GM12891 (cell line): ENCODE measurements around the gene RNF13.

Source experiments
- DNase-seq: peaks from one replicate; pipeline ENCODE4 v3.0.0; 2011; ENCODE audit warnings: low spot score; ENCODE audit not compliant: insufficient read length
- FAIRE-seq: peaks from 2 replicates; lab custom pipeline; 2011; peaks lifted over from hg19 to GRCh38; lab: Jason Lieb, UNC
- PAX5 ChIP-seq: IDR thresholded peaks from 2 replicates; pipeline ENCODE4 v1.6.1; 2011; ENCODE audit warnings: low read length, moderate library complexity, mild to moderate bottlenecking; ENCODE audit not compliant: insufficient read depth, severe bottlenecking
- POLR2A ChIP-seq: IDR thresholded peaks from 2 replicates; pipeline ENCODE4 v1.6.1; 2011; ENCODE audit warnings: low read depth, low read length, control low read depth
- POLR2AphosphoS5 ChIP-seq: IDR thresholded peaks from 2 replicates; pipeline ENCODE4 v1.6.1; 2011; ENCODE audit warnings: low read depth, low read length, control low read depth
- POU2F2 ChIP-seq: IDR thresholded peaks from 2 replicates; pipeline ENCODE4 v1.6.1; 2011; ENCODE audit warnings: low read depth, mild to moderate bottlenecking, control low read depth, low read length, moderate library complexity
- SPI1 ChIP-seq: IDR thresholded peaks from 2 replicates; pipeline ENCODE4 v1.6.1; 2011; ENCODE audit warnings: low read depth, low read length, control low read depth
- TAF1 ChIP-seq: IDR thresholded peaks from 2 replicates; pipeline ENCODE4 v1.6.1; 2011; ENCODE audit warnings: low read depth, low read length, control low read depth

RNF13 gene

DNA sequence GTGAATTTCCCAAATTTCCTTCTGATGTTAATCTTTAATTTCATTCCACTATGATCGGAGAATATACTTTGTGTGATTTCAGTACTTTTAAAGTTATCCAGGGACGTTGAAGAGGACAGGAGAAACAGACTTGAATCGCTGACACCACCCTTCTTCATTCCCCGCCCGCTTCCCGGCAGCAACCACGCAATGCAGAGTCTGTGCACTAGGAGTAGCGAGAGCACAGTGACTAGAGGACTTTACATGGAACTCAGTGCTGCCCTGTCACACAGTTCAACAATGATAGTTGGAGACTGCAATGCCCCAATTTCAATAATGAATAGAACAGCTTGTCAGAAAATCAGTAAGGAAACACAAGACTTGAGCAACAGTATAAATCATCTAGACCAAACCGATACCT lies 73.9 kb downstream of the RNF13 start:
- DNase-seq, result no peak
- TF ChIP-seq POLR2A (no peak), POU2F2 (no peak), SPI1 (no peak), TAF1 (no peak), POLR2AphosphoS5 (no peak), PAX5 (no peak)
- FAIRE-seq, result no peak

GRCh38 chr3:149891621-149892020 lies 78.6 kb downstream of the RNF13 start:
- DNase-seq, result no peak
- FAIRE-seq, result no peak
- TF ChIP-seq SPI1 (no peak), POLR2A (no peak)

GRCh38 chr3:149892371-149892770 lies 79.4 kb downstream of the RNF13 start:
- no peak for DNase-seq
- FAIRE-seq, result no peak
- no peak for TF ChIP-seq SPI1
- TF ChIP-seq POLR2AphosphoS5, result no peak
- TF ChIP-seq POU2F2, result no peak
- TF ChIP-seq PAX5, result no peak
- TF ChIP-seq TAF1, result no peak

DNA sequence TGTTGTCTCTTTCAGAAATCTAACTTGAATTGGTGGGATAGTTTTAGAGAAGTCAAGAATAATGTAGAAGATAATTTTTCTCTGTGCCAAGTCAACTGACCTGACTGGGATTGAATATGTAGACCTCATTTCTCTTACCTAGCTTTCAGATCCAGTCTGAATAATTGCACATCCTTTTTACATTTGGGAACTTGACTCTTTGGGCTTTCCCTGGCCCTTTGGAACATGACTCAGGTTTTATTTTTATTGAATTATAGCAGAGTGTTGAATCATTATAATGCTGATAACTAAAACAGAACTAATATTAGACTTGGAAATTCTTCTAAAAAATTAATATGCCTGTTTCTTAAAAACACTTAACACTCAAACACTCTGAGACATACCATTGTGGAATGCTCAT lies 81.2 kb downstream of the RNF13 start:
- FAIRE-seq, result no peak
- no peak for TF ChIP-seq POLR2AphosphoS5
- TF ChIP-seq TAF1, result no peak
- no peak for TF ChIP-seq POLR2A
- no peak for TF ChIP-seq SPI1
- TF ChIP-seq POU2F2, result no peak
- no peak for TF ChIP-seq PAX5
- no peak for DNase-seq

DNA sequence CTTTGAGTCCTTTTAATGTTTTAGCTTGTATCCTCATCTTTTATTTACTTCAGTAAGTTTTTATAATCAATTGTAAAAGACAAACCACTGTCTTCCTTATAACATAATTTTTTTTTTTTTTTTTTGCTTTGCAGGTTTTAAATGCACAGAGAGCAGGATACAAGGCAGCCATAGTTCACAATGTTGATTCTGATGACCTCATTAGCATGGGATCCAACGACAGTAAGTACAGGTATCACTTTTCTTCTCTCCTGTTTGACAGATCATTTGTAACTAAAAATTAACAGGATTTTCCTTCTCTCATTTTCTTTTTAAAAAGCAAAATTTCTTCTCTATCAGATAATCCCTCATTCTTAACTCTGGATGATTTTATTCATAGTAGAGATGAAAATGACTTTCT lies 82.3 kb downstream of the RNF13 start:
- no peak for TF ChIP-seq POLR2A
- FAIRE-seq (no peak), DNase-seq (no peak)

GRCh38 chr3:149895769-149896168 lies 82.8 kb downstream of the RNF13 start:
- TF ChIP-seq POU2F2, result no peak
- no peak for TF ChIP-seq PAX5
- no peak for TF ChIP-seq POLR2AphosphoS5
- no peak for TF ChIP-seq TAF1
- TF ChIP-seq POLR2A, result no peak
- TF ChIP-seq SPI1, result no peak
- FAIRE-seq (no peak), DNase-seq (no peak)

GRCh38 chr3:149898771-149899170 lies 85.8 kb downstream of the RNF13 start:
- TF ChIP-seq TAF1 (no peak), POLR2AphosphoS5 (no peak), SPI1 (no peak), PAX5 (no peak), POLR2A (no peak), POU2F2 (no peak)
- FAIRE-seq (no peak), DNase-seq (no peak)

- FAIRE-seq (no peak), DNase-seq (no peak)
- no peak for TF ChIP-seq PAX5
- TF ChIP-seq POU2F2, result no peak
- no peak for TF ChIP-seq POLR2AphosphoS5
- no peak for TF ChIP-seq TAF1
- no peak for TF ChIP-seq SPI1
These were observed 87.3 kb downstream of the RNF13 start for GRCh38 chr3:149900322-149900721.

DNA sequence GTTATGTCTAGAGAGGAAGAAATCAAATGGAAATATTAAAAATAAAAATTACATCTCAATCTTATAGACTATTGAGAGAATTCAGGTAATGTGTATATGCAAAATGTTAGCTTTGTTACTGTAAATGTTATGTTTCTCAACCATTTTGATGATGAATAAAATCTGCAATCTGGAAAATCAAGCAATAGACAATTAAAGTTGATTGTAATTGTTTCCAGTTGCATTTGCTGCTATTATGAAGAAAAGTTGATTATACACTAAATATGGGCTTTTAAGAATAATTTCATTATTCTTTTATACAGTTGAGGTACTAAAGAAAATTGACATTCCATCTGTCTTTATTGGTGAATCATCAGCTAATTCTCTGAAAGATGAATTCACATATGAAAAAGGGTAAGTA lies 88.8 kb downstream of the RNF13 start:
- FAIRE-seq (no peak), DNase-seq (no peak)
- TF ChIP-seq PAX5 (no peak), POLR2A (no peak), POU2F2 (no peak), POLR2AphosphoS5 (no peak)

DNA sequence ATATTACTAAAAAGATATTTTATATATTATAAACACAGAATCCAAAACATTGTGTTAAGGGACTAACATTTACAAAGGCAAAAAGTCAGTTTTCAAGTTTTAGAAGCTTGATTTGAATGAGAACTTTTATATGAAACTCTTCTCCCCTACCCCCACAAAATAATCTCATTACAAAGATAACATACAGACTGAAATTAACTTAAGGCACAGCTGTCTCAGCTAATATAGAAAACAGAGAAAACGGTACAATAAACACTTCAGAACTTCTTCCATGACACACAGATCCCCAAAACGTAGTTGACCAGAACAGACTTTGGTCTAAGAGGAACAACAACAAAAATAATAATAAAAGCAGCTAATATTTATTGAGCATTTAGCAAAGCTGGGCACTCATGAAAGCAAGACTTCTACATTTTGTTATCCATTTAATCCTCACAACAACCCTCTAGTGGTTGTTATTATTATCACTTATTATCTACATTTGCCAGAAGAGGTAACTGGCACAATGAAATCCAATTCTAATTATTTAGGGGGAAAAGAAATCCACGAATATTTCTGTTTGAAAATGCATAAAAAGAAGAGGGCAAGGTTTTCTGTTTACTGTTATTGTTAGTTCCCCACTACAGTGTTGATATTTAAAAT lies 89.6 kb downstream of the RNF13 start:
- DNase-seq (no peak), FAIRE-seq (no peak)
- TF ChIP-seq PAX5 (no peak), POLR2A (no peak), POLR2AphosphoS5 (no peak), TAF1 (no peak), SPI1 (no peak), POU2F2 (no peak)

DNA sequence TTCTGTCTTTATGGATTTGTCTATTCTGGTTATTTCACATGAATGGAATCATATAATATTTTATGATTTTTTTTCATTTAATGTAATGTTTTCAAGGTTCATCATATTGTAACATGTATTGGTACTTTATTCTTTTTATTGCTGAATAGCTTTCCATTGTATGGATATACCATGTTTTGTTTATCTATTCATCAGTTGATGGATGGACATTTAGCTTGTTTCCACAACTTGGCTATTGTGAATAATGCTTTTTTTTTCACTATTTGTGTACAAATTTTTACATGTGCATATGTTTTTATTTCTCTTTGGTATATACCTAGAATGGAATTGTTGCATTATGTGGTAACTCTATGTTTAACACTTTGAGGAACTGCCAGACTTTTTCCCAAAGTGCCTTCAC lies 93.0 kb downstream of the RNF13 start:
- DNase-seq, result no peak
- TF ChIP-seq SPI1 (no peak), POLR2AphosphoS5 (no peak), POU2F2 (no peak), TAF1 (no peak), POLR2A (no peak), PAX5 (no peak)
- FAIRE-seq, result no peak
